Mesenchymal stem cell (in vitro differentiated cells and primary cell): ENCODE results near the gene UNC13A.

ENCODE experiments used
- DNase-seq: peaks from one replicate; pipeline ENCODE4 v3.0.0-alpha.2; 2013
- H2AFZ ChIP-seq: one replicate; pipeline ENCODE4 v1.6.1; 2013; ENCODE audit warnings: low read depth, mild to moderate bottlenecking, control low read depth, inconsistent platforms, low read length, moderate library complexity
- H2AK5ac ChIP-seq: 2 replicates; pipeline ENCODE4 v1.6.1; 2013; ENCODE audit warnings: low read length, moderate library complexity, mild to moderate bottlenecking, inconsistent platforms; ENCODE audit not compliant: severe bottlenecking
- H2BK120ac ChIP-seq: one replicate; pipeline ENCODE4 v1.6.1; 2013; ENCODE audit warnings: low read depth, mild to moderate bottlenecking, inconsistent platforms, low read length, moderate library complexity
- H2BK12ac ChIP-seq, 2 experiments: one replicate each; pipeline ENCODE4 v1.6.1; 2013; ENCODE audit warnings: inconsistent platforms in 2 of 2, low read length in 2 of 2, mild to moderate bottlenecking in 2 of 2, moderate library complexity in 2 of 2, control low read depth in 1 of 2
- H2BK15ac ChIP-seq: one replicate; pipeline ENCODE4 v1.6.1; 2013; ENCODE audit warnings: mild to moderate bottlenecking, low read depth, inconsistent platforms; ENCODE audit not compliant: poor library complexity, severe bottlenecking
- H2BK5ac ChIP-seq: 2 replicates; pipeline ENCODE4 v1.6.1; 2013; ENCODE audit warnings: low read depth, mild to moderate bottlenecking, low read length, control low read depth, inconsistent platforms; ENCODE audit not compliant: poor library complexity, severe bottlenecking
- H3K14ac ChIP-seq, 2 experiments: one replicate each; pipeline ENCODE4 v1.6.1; 2013; ENCODE audit warnings: inconsistent platforms in 2 of 2, low read length in 2 of 2, control low read depth in 1 of 2, mild to moderate bottlenecking in 1 of 2, moderate library complexity in 1 of 2
- H3K18ac ChIP-seq, 2 experiments: one replicate each; pipeline ENCODE4 v1.6.1; 2013; ENCODE audit warnings: inconsistent platforms in 2 of 2, low read length in 2 of 2, control low read depth in 1 of 2, low read depth in 1 of 2, mild to moderate bottlenecking in 1 of 2
- H3K23ac ChIP-seq, 2 experiments: one replicate each; pipeline ENCODE4 v1.6.1; 2013; ENCODE audit warnings: inconsistent platforms in 2 of 2, low read length in 2 of 2, mild to moderate bottlenecking in 2 of 2, moderate library complexity in 2 of 2, control low read depth in 1 of 2
- H3K27ac ChIP-seq: 2 replicates; pipeline ENCODE4 v1.5.1; 2013; ENCODE audit warnings: mild to moderate bottlenecking, moderate library complexity, low read length, control low read depth, inconsistent platforms; ENCODE audit not compliant: poor library complexity, severe bottlenecking
- H3K27me3 ChIP-seq, 2 experiments: 2 replicates each; pipeline versions ENCODE4 v1.6.1 to v1.7.0; 2013; ENCODE audit warnings: low read length in 2 of 2, mild to moderate bottlenecking in 2 of 2, moderate library complexity in 2 of 2, control low read depth in 1 of 2, inconsistent platforms in 1 of 2; ENCODE audit not compliant: control insufficient read depth in 1 of 2, insufficient read depth in 1 of 2
- H3K36me3 ChIP-seq, 2 experiments: 2 replicates each; pipeline versions ENCODE4 v1.6.1 to v1.7.0; 2013; ENCODE audit warnings: low read length in 2 of 2, control low read depth in 1 of 2, inconsistent platforms in 1 of 2, low read depth in 1 of 2, mild to moderate bottlenecking in 1 of 2; ENCODE audit not compliant: insufficient read depth in 2 of 2, control insufficient read depth in 1 of 2
- H3K4ac ChIP-seq, 2 experiments: one replicate each; pipeline ENCODE4 v1.6.1; 2013; ENCODE audit warnings: inconsistent platforms in 2 of 2, low read length in 2 of 2, mild to moderate bottlenecking in 2 of 2, moderate library complexity in 2 of 2, control low read depth in 1 of 2, low read depth in 1 of 2
- H3K4me1 ChIP-seq: 2 replicates; pipeline ENCODE4 v1.6.1; 2013; ENCODE audit warnings: low read depth, low read length, control low read depth; ENCODE audit not compliant: control insufficient read depth, insufficient read depth
- H3K4me2 ChIP-seq: 2 replicates; pipeline ENCODE4 v1.6.1; 2013; ENCODE audit warnings: low read length, mild to moderate bottlenecking, inconsistent platforms; ENCODE audit not compliant: poor library complexity, severe bottlenecking
- H3K4me3 ChIP-seq, 2 experiments: 2 replicates each; pipeline versions ENCODE4 v1.5.1 to v1.7.0; 2013; ENCODE audit warnings: low read length in 2 of 2, mild to moderate bottlenecking in 2 of 2, control low read depth in 1 of 2, low read depth in 1 of 2; ENCODE audit not compliant: insufficient read depth in 1 of 2
- H3K79me1 ChIP-seq: replicated peaks from 2 replicates; pipeline ENCODE4 v1.6.1; 2013; ENCODE audit warnings: mild to moderate bottlenecking, control low read depth, low read length, inconsistent platforms; ENCODE audit not compliant: poor library complexity, severe bottlenecking
- H3K9ac ChIP-seq: 2 replicates; pipeline ENCODE4 v1.7.0; 2013; ENCODE audit warnings: mild to moderate bottlenecking, low read length, moderate library complexity
- H3K9me3 ChIP-seq: 2 replicates; pipeline ENCODE4 v1.7.0; 2013; ENCODE audit warnings: mild to moderate bottlenecking, low read length; ENCODE audit not compliant: control insufficient read depth
- H4K8ac ChIP-seq: one replicate; pipeline ENCODE4 v1.6.1; 2013; ENCODE audit warnings: inconsistent platforms, mild to moderate bottlenecking, low read length, moderate library complexity
- H4K91ac ChIP-seq: one replicate; pipeline ENCODE4 v1.6.1; 2013; ENCODE audit warnings: mild to moderate bottlenecking, low read length, inconsistent platforms
- WGBS: methylation state at CpG from one replicate; pipeline ENCODE4 v1.1.7; 2013; ENCODE audit warnings: mixed read lengths; 5-methylcytosine and 5-hydroxymethylcytosine counted together

The UNC13A gene

DNA sequence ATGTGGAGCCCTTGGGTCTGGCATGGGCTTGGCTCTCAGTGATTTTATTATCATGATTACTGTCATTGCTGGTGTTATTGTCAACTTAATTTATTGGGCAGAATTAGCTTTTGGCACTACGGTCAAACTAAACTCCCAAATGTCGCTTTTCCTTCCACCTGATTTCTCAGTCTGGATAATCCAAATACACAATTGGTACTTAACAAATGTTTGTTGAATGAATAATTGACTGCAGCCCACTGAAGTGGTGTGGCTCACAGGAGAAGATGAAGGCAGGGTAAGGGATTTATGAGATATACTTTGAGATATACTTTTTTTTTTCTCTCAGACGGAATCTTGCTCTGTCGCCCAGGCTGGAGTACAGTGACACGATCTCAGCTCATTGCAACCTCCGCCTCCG lies 131.2 kb downstream of the UNC13A start:
- Histone ChIP-seq H3K18ac (no peak overlapping the region), H3K14ac (no peak overlapping the region), H3K4me2 (no peak overlapping the region), H4K8ac (no peak overlapping the region), H2BK120ac (no peak overlapping the region), H3K4me1 (peaks cover 10% of the 10 kb centered on the region), H3K4ac (no peak overlapping the region), H4K91ac (no peak overlapping the region), H3K4me3 (peak overlapping the region in 1 of 2 experiments; percentile 99), H2AK5ac (no peak overlapping the region), H3K79me1 (peaks cover 24% of the 10 kb centered on the region), H3K36me3 (peaks cover 29 to 34% of the 10 kb centered on the region in 2 experiments), H2BK15ac (no peak overlapping the region), H3K27me3 (no peaks in the 10 kb centered on the region), H3K9ac (peak overlapping the region; percentile 93), H2BK12ac (no peak overlapping the region), H3K27ac (no peak overlapping the region), H3K9me3 (no peaks in the 10 kb centered on the region), H2AFZ (no peak overlapping the region), H2BK5ac (no peak overlapping the region), H3K23ac (no peak overlapping the region)
- WGBS, result 86% methylated on average over 5 of the region's 7 CpGs
- DNase-seq, result no peak

DNA sequence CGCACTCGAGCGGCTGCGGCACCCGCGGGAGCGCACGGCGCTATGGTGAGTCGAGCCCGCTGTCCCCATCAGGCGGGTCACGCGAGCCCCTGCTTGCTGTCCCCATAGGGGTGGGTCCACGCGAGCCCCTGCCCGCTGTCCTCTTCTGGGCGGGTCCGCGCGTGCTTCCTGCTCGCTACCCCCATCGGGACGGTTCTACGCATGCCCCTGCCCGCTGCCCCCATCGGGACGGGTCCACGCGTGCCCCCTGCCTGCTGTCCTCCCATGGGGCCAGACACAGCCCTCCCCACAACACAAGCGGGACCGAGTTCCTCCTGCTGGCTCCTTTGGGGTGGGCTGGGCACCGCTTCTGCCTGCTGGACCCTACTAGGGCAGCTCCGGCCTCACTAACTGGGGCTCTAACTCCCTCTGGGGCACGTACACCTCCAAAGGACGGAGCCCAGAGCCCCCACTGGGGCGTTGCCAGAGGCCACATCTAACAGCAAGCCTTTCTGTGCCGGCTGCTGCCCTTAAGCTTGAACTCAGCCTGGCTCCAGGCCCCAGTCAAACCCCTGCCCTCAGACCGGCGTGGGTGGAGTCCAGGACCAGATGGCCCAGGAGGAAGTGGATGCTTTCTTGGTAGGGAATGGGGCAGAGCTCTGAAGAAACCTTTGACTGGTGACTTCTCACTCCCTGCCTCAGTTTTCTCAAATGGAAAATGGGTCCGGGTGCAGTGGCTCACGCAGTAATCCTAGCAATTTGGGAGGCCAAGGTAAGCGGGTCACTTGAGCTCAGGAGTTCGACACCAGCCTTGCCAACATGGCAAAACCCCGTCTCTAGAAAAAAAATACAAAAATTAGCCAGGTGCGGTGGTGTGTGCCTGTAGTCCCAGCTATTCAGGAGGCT lies 132.0 kb downstream of the UNC13A start:
- H3K27ac ChIP-seq, result peak overlapping the region; percentile 27
- peak overlapping the region; percentile 72 for H3K4me2 ChIP-seq
- peak overlapping the region; percentile 49 to 75 for H3K23ac ChIP-seq
- H2BK5ac ChIP-seq, result peak overlapping the region; percentile 33
- peak; percentile 66 for DNase-seq
- 13% methylated on average over 41 of the region's 46 CpGs for WGBS
- peak overlapping the region; percentile 59 for H2AFZ ChIP-seq
- H2AK5ac ChIP-seq, result no peak overlapping the region
- H3K27me3 ChIP-seq, result no peaks in the 10 kb centered on the region
- H2BK120ac ChIP-seq, result peak overlapping the region; percentile 50
- peaks cover 21% of the 10 kb centered on the region for H3K79me1 ChIP-seq
- H2BK12ac ChIP-seq, result peak overlapping the region; percentile 9 to 79
- H3K9me3 ChIP-seq, result no peaks in the 10 kb centered on the region
- H4K91ac ChIP-seq, result peak overlapping the region; percentile 74
- peaks cover 21 to 29% of the 10 kb centered on the region in 2 experiments for H3K36me3 ChIP-seq
- peak overlapping the region; percentile 77 for H2BK15ac ChIP-seq
- peak overlapping the region; percentile 97 to 99 for H3K4me3 ChIP-seq
- H3K18ac ChIP-seq, result peak overlapping the region; percentile 77 to 93
- peak overlapping the region; percentile 92 for H4K8ac ChIP-seq
- H3K4ac ChIP-seq, result peak overlapping the region; percentile 10 to 75
- peak overlapping the region in 1 of 2 experiments; percentile 94 for H3K14ac ChIP-seq
- peak overlapping the region; percentile 93 for H3K9ac ChIP-seq
- H3K4me1 ChIP-seq, result peaks cover 10% of the 10 kb centered on the region

DNA sequence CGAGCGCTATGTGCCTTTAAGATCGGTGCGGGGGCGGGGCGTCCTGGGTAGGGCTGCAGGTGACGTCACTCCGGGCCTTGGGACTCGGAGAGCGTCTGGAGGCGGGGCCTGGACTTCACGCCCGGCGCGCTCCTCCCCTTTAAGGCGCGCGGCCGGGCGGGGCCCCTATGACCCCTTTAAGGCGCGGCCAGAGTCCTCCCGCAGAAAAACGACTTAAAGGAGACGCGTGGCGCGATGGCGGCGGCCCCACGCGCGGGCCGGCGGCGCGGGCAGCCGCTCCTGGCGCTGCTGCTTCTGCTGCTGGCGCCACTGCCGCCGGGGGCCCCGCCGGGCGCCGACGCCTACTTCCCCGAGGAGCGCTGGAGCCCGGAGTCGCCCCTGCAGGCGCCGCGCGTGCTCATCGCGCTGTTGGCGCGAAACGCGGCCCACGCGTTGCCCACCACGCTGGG lies 132.7 kb downstream of the UNC13A start, which contains the start of gene COLGALT1:
TSS of gene COLGALT1 (plus strand) at position 170 of the 449 bp plus-strand sequence. CDS start at position 235, 65 bp downstream.
- peak within 1 kb of the TSS; percentile 27 for H3K27ac ChIP-seq
- H3K4me1 ChIP-seq, result peaks cover 10% of the 10 kb centered on the region
- H3K4ac ChIP-seq, result peak within 1 kb of the TSS; percentile 10 to 75
- H3K4me3 ChIP-seq, result peak within 1 kb of the TSS; percentile 97 to 99
- H3K9ac ChIP-seq, result peak within 1 kb of the TSS; percentile 93
- peak within 1 kb of the TSS; percentile 66 for H2AFZ ChIP-seq
- H3K14ac ChIP-seq, result peak within 1 kb of the TSS in 1 of 2 experiments; percentile 94
- H4K8ac ChIP-seq, result peak within 1 kb of the TSS; percentile 92
- peak within 1 kb of the TSS; percentile 74 for H4K91ac ChIP-seq
- H2AK5ac ChIP-seq, result no peak within 1 kb of the TSS
- peak within 1 kb of the TSS; percentile 81 for H3K4me2 ChIP-seq
- peak within 1 kb of the TSS; percentile 33 for H2BK5ac ChIP-seq
- peak within 1 kb of the TSS; percentile 9 to 79 for H2BK12ac ChIP-seq
- H3K18ac ChIP-seq, result peak within 1 kb of the TSS; percentile 77 to 93
- WGBS, result 1% methylated on average over 54 of the region's 64 CpGs
- peaks cover 20 to 22% of the 10 kb centered on the region in 2 experiments for H3K36me3 ChIP-seq
- no peaks in the 10 kb centered on the region for H3K9me3 ChIP-seq
- H2BK120ac ChIP-seq, result peak within 1 kb of the TSS; percentile 50
- DNase-seq, result peak; percentile 95
- H2BK15ac ChIP-seq, result peak within 1 kb of the TSS; percentile 77
- H3K23ac ChIP-seq, result peak within 1 kb of the TSS; percentile 49 to 75
- no peaks in the 10 kb centered on the region for H3K27me3 ChIP-seq
- H3K79me1 ChIP-seq, result peaks cover 20% of the 10 kb centered on the region

DNA sequence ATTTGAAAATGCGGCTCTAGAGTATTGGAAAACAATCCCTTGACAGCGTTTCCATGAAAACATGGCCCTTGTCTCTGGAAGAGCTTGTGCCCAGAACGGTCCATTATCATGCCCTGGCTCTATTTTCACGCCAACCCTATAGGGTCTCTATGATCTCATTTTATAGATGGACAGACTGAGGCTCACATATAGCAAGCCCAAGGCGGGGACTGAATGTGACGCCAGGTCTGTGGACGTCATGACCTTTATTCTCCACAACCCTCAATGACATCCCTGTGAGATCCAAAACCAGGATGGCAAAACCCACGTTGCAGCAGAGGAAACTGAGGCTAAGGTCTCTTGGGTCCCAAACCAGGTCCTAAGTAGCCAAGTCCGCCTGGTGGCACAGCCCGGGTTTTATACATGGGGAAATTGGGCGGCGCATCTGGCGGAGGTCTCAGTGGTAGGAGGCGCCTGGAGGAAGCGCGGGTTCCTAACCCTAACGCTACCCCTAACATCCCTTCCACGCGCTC lies 133.1 kb downstream of the UNC13A start:
- Histone ChIP-seq H3K4me3 (peak overlapping the region in 1 of 2 experiments; percentile 99), H3K27ac (no peak overlapping the region), H3K4me1 (peaks cover 10% of the 10 kb centered on the region), H3K4ac (peak overlapping the region in 1 of 2 experiments; percentile 5), H2BK5ac (no peak overlapping the region), H4K8ac (peak overlapping the region; percentile 52), H4K91ac (no peak overlapping the region), H2AK5ac (no peak overlapping the region), H3K9ac (peak overlapping the region; percentile 93), H3K23ac (peak overlapping the region in 1 of 2 experiments; percentile 46), H3K4me2 (peak overlapping the region; percentile 81), H3K18ac (peak overlapping the region in 1 of 2 experiments; percentile 63), H2AFZ (peak overlapping the region; percentile 66), H3K14ac (no peak overlapping the region), H2BK15ac (no peak overlapping the region), H3K36me3 (peaks cover 15 to 18% of the 10 kb centered on the region in 2 experiments), H3K9me3 (no peaks in the 10 kb centered on the region), H2BK12ac (no peak overlapping the region), H3K79me1 (peaks cover 15% of the 10 kb centered on the region), H3K27me3 (no peaks in the 10 kb centered on the region), H2BK120ac (no peak overlapping the region)
- no peak for DNase-seq
- 21% methylated on average over 18 of the region's 19 CpGs for WGBS
